ENCODE results near the gene BICRA. TPM values are rescaled to one million over a fixed set of nuclear protein-coding genes. Genes with fewer than 3 reads are reported as not detected.
A peak's percentile ranks its signal among the peaks of the same experiment; 100 is the strongest.

Gene BICRA
- total RNA-seq, 1 donor from 2014 or later: 55.5 TPM

- TF ChIP-seq CTCF (IDR thresholded peaks at IDR 0.05; ENCODE audit: partially characterized antibody, unreplicated experiment): no peak
- Mint-ChIP-seq H3K27me3 (ENCODE audit: unreplicated experiment) (peaks cover 3% of the 10 kb centered on the region), H3K27ac (ENCODE audit: unreplicated experiment) (peak overlapping the region; percentile 86), H3K4me3 (ENCODE audit: unreplicated experiment) (peak overlapping the region; percentile 7), H3K36me3 (ENCODE audit: unreplicated experiment) (no peaks in the 10 kb centered on the region), H3K9me3 (ENCODE audit: unreplicated experiment) (peaks cover 17% of the 10 kb centered on the region), H3K4me1 (ENCODE audit: low read depth, unreplicated experiment) (peaks cover 23% of the 10 kb centered on the region)
- DNase-seq: no peak
These were observed 28.6 kb downstream of the BICRA start for GRCh38 chr19:47637550-47637949.

- peaks cover 30% of the 10 kb centered on the region for H3K4me1 Mint-ChIP-seq (ENCODE audit: low read depth, unreplicated experiment)
- H3K27me3 Mint-ChIP-seq (ENCODE audit: unreplicated experiment): peaks cover 12% of the 10 kb centered on the region
- DNase-seq: no peak
- peaks cover 5% of the 10 kb centered on the region for H3K36me3 Mint-ChIP-seq (ENCODE audit: unreplicated experiment)
- no peak overlapping the region for H3K4me3 Mint-ChIP-seq (ENCODE audit: unreplicated experiment)
- H3K27ac Mint-ChIP-seq (ENCODE audit: unreplicated experiment): no peak overlapping the region
- TF ChIP-seq CTCF (IDR thresholded peaks at IDR 0.05; ENCODE audit: partially characterized antibody, unreplicated experiment): no peak
- H3K9me3 Mint-ChIP-seq (ENCODE audit: unreplicated experiment): peaks cover 15% of the 10 kb centered on the region
These were observed 33.1 kb downstream of the BICRA start for GRCh38 chr19:47641891-47642485.

- no peak overlapping the region for H3K27ac Mint-ChIP-seq (ENCODE audit: unreplicated experiment)
- peaks cover 6% of the 10 kb centered on the region for H3K36me3 Mint-ChIP-seq (ENCODE audit: unreplicated experiment)
- H3K27me3 Mint-ChIP-seq (ENCODE audit: unreplicated experiment): peaks cover 18% of the 10 kb centered on the region
- peaks cover 36% of the 10 kb centered on the region for H3K4me1 Mint-ChIP-seq (ENCODE audit: low read depth, unreplicated experiment)
- DNase-seq: no peak
- H3K4me3 Mint-ChIP-seq (ENCODE audit: unreplicated experiment): no peak overlapping the region
- TF ChIP-seq CTCF (IDR thresholded peaks at IDR 0.05; ENCODE audit: partially characterized antibody, unreplicated experiment): no peak
- H3K9me3 Mint-ChIP-seq (ENCODE audit: unreplicated experiment): peaks cover 11% of the 10 kb centered on the region
These were observed 34.3 kb downstream of the BICRA start for GRCh38 chr19:47643281-47643680.

- H3K27me3 Mint-ChIP-seq (ENCODE audit: unreplicated experiment): peaks cover 16% of the 10 kb centered on the region
- no peak for TF ChIP-seq CTCF (IDR thresholded peaks at IDR 0.05; ENCODE audit: partially characterized antibody, unreplicated experiment)
- H3K27ac Mint-ChIP-seq (ENCODE audit: unreplicated experiment): no peak overlapping the region
- DNase-seq: no peak
- H3K4me3 Mint-ChIP-seq (ENCODE audit: unreplicated experiment): no peak overlapping the region
- H3K9me3 Mint-ChIP-seq (ENCODE audit: unreplicated experiment): peaks cover 8% of the 10 kb centered on the region
- H3K4me1 Mint-ChIP-seq (ENCODE audit: low read depth, unreplicated experiment): peaks cover 31% of the 10 kb centered on the region
- peaks cover 6% of the 10 kb centered on the region for H3K36me3 Mint-ChIP-seq (ENCODE audit: unreplicated experiment)
These were observed 35.3 kb downstream of the BICRA start for GRCh38 chr19:47644199-47644598.

- peak overlapping the region; percentile 66 for H3K4me3 Mint-ChIP-seq (ENCODE audit: unreplicated experiment)
- peak overlapping the region; percentile 68 for H3K27ac Mint-ChIP-seq (ENCODE audit: unreplicated experiment)
- no peak for DNase-seq
- H3K4me1 Mint-ChIP-seq (ENCODE audit: low read depth, unreplicated experiment): peaks cover 34% of the 10 kb centered on the region
- TF ChIP-seq CTCF (IDR thresholded peaks at IDR 0.05; ENCODE audit: partially characterized antibody, unreplicated experiment): no peak
- peaks cover 16% of the 10 kb centered on the region for H3K27me3 Mint-ChIP-seq (ENCODE audit: unreplicated experiment)
- peaks cover 6% of the 10 kb centered on the region for H3K36me3 Mint-ChIP-seq (ENCODE audit: unreplicated experiment)
- peaks cover 12% of the 10 kb centered on the region for H3K9me3 Mint-ChIP-seq (ENCODE audit: unreplicated experiment)
These were observed 36.0 kb downstream of the BICRA start for GRCh38 chr19:47644743-47645482.
